ENCODE results near the gene OBI1.

The OBI1 gene

DNA sequence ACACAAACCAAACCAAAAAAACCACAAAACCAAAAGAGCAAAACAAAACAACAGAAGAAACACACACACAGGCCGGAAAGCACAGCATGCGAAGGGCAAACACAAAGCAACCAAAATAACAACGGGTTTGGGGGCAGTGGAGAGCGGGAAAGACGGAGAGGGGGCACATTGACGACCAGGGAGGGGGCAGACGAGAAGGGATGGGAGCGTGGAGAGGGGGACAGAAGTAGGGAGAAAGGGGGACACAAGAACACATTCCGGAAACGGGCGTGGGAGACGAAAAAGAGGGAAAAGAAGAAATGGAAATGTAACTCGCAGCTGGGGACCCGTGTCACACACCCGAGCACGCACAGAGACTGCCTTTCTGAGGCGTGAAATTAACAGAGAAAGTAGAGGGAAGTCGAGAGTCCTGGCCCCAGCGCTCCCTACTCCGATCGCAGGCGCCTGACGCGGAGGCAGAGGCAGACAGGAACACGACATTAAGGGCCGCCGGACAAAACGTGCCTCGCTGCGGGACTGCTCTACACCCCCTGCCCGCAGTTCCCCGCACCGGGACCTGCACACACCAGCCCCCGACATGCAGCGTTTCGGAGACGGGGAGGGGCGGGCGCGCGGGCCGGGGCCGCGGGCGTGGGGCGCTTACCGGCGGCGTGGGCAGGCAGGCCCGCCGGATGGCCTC is 56.3 kb downstream of the OBI1 start:
- no peak for DNase-seq (ENCODE audit: low spot score)

DNA sequence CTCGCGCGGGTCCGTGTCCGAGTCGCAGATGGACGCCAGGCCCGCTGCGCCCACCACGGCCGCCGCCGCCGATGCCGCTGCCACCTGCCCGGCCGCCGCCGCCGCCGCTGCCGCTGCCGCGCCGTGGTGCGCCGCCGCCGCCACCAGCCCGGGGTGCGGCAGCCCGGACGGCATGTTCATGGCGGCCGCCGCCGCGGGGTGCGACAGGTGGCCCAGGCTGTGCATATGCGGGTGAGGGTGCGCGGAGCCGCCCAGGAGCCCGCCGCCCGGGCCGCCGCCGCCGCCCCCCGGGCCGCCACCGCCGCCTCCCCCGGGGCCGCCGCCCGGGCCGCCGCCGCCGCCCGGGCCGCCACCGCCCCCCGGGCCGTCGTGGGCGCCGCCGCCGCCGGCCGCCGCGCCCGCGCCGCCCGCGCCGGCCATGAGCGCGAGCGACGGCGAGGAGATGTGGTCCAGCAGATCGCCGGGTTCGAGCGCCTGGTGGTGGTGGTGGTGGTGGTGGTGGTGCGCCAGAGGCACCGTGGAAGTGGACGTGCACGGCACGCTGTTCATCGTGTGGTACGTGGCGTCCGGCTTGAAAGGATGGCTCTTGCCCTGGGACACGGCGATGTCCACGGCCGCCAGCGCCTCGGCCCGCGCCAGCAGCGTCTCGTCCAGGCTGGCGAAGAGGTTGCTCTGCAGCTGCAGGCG is 56.9 kb downstream of the OBI1 start:
- no peak for DNase-seq (ENCODE audit: low spot score)

DNA sequence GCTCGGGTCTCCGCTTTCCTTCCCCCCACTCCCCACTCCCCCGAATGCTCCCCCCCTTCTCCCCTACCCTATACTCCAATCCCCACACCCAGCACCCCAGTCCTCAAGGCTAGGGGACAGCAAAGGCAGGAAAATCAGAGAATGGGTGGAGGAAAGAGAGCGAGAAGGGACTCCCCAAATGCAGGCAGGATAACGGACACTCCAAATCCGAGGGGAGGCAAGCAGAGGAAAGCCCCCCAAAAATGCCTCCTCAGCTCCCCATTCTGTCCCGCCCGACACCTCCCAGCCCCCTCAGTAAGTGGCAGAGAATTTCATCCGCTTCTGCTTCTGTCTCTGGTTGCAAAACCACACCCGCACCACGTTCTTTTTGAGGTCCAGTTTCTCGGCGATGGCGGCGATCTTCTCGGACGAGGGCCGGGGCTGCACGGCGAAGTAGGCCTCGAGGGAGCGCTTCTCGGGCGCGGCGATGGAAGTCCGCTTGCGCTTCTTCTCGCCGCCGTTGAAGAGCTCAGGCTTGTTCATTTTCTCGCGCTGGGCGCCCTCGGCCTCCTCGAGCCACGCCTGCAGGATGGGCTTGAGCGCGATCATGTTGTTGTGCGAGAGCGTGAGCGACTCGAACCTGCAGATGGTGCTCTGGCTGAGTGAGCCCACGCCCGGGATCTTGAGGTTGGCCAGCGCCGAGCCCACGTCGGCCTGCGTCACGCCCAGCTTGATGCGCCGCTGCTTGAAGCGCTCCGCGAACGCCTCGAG is 57.7 kb downstream of the OBI1 start:
- DNase-seq (ENCODE audit: low spot score) = no peak

DNA sequence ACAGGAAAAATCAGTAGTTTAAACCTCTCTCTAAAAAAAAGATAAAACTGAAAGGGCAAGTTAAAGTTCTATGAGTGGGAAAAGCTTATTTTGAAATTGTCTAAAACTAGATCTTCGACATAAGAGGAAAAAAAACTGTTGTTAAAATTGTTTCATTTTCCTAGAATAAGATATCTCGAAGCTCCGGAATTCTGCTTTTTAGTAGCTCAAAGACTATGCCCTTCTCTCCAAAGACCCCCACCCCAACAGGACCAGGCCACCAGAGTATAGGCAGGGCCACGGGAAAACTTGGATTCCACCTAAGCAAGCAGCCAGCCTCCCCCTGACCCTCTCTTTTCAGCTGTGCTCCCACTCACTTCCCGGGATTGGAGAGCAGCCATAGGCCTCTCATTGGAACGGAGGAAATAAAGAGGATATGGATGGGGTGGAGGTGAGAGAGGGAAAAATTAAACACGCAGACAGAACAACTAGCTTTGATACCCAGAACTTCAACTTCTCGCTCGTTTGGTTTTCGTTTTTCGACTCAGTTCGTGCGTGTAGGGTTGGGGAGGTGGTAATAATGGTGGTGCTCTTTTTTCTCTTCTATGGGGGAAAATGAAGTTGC is 58.6 kb downstream of the OBI1 start:
- no peak for DNase-seq (ENCODE audit: low spot score)

DNA sequence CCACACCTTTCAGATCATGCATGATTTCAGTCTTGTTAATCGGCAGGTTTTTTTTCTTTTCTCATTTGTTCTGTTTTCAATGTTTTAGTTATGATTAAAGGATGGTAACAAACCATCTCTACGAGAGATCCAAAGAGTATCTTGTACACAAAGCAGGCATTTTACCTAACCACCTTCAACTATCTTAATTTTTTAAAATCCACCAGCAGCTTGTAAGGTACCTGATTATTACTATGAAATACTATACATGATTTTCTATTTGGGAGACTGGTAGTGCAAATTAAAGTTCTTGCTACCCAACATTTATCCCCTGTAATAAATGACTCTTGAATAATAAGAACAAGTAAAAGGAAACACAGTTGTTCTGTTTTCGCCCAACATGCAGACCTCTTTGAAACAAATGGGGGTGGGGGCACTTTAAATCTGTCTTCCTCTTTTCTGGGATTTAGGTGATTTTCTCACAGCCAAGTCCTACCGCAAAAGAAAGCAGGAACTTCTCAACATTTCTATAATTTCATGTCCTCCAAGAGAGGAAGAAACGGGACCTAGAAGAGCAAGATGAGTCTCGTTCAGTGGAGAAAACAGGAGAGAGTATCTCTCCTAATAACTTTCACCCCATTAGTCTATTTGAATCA is 59.2 kb downstream of the OBI1 start:
- no peak for DNase-seq (ENCODE audit: low spot score)

DNA sequence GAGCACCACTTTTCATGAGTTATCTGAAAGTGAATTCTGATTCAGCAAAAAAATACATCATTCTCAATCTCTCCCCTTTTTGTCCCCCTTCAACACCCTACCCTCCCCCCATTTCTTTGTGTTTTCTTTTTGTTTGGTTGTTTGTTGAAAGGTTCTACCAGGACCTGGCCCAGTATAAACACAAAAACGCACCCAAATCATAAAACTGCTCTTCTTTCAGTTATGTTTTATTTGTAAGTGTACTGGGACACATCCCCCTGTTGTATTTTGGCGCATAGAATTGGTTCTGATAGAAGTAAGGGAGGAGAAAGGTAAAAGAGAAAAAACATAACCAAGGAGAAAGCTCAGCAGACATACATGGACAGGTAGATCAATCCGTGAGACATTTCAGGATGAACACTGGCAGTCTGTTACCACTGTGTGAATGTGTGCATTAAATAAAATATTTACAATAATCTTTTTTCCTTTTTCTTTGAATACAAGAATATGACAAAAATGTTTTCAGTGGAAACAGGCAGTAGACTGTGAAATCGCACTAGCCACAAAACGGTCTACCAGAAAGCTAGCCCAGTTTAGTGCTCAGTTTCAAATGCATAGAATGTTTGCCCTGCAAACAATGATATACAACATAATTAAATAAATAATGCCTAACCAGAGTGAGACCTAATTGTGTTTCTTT is 59.9 kb downstream of the OBI1 start:
- no peak for DNase-seq (ENCODE audit: low spot score)

DNA sequence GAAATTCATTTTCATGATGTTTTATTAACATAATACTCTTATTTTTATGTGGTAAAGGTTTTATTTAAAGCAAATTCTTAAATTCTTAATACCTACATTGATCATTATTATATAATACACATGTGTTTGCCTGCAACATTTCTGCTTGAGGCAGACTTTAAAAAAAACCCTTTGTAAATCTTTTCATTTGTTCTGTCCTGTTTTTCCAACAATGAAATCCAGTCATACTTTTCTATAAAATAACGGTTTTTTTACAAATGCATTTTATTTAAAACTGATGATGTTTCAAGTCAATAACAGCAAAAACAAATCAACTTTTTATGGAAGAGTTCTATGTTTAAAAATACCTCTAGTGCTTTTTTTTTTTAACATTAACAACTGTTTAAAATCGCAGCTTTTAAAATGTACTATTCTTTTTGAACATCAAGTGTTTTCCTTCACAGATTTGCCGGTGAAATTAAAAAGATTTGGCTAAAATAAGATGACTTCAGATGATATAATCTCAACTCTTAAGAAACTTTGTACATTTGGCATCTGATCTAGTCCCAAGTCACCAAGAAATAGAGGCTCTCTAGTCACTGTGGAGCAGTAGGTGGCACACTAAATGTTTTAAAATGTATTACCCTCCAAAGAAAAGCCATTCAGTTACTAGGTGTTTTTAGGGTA is 60.7 kb downstream of the OBI1 start:
- no peak for DNase-seq (ENCODE audit: low spot score)

DNA sequence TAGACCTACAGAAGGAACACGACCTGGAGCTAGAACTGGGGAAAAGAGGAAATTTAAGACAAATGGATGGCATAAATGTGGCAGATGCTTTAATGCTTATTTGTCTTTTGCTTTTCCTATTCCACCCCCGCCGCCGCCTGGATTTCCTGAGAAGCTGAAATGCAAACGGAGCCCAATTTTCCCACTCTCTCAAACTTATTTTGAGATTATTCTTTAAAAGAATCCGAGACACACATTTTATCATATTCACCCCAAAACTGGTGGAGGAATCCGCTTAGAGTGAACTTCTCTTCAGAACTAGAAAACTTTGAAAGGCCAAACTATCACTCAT is 61.4 kb downstream of the OBI1 start:
- no peak for DNase-seq (ENCODE audit: low spot score)

DNA sequence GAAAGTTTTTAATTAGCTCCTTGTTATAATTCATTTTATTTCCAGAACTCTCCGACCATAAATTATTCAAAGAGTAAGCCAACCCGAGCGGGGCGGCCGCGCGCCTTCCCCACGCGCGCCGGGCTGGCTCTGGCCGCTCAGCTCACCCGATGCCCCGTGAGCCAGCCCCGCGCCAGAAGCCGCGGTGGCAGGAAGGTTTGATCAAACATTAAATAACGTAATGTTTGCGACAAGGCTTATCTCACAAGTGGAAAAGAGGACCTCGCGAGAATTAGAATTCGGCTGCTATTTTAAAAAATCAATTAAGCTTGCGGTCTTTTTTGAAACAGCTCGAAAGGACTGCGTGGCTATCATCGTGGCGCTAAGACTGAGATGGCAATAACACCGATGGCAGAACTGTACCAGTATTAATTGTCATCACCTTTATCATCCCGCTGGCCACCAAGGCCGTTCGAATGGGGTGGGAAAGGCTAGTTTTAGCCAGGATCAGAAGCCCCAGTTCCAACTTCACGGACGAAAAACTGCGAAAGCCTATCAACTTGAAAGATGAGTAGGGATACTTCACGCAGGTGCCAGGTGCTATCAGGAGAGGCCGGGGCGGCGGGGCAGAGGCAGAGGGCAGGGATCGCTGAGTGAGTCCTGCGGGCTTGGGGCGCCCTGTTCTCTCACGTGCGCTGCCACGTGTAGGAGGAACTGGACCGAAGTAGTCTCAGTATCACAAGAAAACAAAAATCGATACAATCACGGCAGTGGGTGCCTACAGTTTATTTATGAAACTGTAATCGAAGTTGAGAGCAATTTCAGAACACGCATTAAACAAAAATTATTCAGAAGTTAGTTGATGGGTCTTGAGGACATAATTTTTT is 62.0 kb downstream of the OBI1 start:
- DNase-seq (ENCODE audit: low spot score) = no peak

DNA sequence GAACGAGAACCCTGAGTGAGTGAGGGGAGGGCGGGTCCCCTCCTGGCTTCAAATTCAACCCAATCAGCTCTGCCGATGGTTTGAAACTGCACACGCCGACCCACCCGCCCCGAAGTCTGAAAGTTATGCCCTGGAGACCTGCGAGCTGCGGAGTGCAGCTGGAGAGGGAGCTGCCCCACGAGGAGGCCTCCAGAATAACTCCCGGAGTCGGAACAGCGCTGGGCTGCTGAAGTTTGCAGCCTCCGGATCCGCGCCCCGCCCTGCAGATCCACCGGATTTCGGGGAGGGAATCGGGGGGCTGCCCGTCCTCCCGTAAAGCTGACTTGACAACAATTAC is 62.6 kb downstream of the OBI1 start:
- no peak for DNase-seq (ENCODE audit: low spot score)

DNA sequence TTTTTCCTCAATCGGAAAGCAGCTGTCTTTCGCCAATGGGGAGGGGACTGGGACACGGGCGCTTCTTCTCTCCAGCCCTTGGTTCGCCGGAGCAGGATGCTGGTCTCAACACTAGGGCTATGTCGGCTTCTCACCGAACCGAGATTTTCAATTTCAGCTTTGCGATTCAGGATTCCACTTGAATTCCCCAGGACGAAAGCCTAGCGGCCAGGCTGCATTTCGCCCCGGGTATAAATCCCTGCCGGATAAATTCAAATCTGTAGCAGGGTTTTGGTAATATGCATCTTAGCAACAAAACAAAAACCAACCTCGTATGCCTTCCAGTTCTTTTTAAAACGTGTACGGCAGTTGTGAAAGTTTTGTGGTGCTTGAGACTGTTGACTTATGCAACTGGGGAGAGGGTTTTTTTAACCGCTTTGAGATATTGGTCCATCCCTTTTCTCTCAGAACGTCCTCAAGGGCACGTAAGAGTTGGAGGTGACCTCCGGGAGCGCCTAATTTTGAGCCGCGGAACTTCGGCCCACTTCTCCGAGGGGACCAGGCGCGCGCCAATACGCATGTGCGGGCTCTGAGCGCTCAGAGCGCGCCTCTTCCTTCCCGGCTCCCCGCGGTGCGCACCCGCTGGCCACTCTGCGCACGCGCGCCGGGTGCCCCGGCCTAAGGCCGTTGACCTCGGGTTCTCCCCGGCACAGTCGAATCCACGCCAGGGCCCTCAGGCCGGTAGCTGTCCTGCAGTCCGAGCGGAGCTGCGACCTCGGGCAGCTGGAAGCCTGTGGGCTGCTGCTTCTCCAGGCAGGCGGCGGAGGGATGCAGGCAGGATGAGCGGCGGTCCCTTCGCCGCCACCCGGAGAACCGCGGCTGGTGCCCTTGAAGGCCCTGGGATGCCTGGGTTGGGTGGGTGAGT is 63.2 kb downstream of the OBI1 start:
- DNase-seq (ENCODE audit: low spot score) = no peak

DNA sequence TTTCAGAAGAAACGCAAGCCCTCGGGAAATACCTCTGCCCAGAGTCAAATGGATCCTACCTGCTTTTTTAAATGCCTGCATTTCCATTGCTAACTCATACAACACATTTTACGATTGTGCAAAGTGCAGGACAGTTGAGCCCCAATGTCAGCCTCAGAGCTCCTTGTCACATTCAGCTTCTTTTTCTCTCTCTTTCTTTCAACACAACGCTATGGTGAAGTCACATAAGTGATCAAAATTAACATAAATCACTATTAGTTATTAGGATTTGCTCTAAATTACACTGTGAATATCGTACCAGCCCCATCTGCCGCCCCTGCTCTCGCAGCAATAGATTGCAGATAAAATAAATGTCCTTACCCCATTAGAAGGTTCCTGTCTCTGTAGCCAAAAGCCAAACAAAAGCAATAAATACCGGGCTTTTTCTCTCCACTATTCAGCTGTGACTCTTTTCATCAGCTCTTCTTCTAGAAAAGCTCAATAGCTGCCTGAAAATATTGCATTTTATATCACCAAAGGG is 64.4 kb downstream of the OBI1 start:
- no peak for DNase-seq (ENCODE audit: low spot score)

DNA sequence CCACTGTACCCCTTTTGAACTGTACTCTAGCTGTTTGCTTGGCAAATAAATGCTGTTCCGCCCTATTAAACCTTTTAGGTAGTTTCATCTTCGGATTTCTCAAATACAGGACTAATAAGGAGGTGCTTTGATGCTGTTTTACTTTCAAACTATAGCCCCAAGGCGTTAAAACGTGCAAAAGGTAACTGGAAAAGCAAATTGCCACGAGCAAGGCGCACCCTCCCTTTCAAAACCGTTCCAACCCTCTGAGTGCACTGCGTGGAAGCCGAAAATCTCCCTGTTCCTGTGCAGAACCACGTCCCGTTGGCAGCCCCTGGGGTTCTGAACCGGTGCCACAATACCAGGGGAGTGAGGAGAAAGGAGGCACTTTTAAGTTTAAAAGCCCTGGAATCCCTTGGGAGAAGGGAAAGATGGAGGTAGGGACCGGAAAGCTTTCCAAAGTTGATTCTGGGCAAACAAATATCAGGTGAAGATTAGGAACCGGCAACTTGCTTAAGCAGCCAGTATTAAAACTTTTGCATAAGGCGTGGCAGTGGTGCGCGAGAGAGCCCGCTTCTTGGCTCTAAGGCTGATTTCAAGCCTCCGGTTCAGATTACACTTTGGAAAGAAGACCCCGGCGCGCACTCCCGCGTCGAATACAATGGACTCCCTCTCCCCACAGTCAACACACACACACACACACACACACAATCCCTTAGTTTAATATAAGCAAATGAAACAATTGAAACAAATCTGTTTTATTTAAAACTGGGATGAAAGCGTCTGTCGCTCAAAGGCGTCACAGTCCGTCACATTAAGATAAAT is 65.1 kb downstream of the OBI1 start:
- no peak for DNase-seq (ENCODE audit: low spot score)

DNA sequence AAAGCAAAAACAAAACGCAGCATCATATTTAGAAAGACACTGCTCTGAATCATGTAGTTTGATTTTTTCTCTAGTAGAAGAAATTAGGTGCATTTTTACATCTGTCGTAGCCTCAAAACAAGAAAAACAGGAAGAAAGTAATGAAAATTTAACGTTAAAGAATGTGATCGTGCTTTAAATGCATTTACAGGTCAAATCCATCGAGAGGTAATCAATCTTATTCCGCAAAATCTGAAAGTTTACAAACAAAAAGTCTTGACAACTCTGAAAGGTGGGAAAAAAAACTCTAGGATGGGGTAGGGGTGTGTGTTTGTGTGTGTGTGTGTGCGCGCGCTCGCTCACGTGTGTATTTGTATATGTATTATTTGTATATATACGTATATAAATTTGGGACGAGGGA is 65.8 kb downstream of the OBI1 start:
- DNase-seq (ENCODE audit: low spot score) = no peak

DNA sequence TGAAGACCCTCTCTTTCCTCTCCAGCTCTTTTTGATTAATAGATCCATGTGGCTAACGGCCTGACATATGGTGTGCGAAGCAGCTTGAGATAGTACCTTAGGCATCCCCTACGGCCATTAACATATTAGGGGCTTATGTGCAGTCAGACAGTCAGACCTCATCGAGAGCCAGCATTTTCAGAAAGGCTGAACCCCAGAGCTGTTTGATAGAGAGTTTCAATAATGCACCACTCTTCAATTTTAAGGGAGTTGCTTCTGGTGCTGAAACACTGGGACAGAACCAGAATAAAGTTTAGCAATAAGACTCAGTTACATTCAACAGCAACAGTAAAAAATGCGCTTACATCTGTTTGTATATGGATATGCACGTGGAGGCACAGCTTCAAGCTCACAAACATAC is 66.4 kb downstream of the OBI1 start:
- no peak for DNase-seq (ENCODE audit: low spot score)

DNA sequence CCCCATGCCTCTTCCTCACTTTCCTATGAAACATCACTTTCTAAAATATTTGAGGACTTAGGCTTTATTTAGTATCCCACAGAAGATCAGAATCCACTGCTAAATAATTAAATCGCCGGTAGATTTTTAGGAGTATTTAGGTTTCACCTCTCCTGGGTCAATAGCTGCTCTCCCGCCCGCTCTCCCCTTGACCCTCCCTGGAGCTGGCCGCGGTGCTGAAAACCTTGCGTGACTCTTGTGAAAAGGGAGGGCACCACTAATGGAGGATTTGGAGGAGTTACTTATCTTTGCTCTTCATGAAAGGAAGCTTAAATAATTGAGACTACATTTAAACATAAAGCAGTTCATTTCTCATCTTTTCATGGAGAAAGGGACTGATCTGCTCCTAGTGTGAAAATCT is 69.7 kb downstream of the OBI1 start:
- DNase-seq (ENCODE audit: low spot score) = peak; percentile 25

DNA sequence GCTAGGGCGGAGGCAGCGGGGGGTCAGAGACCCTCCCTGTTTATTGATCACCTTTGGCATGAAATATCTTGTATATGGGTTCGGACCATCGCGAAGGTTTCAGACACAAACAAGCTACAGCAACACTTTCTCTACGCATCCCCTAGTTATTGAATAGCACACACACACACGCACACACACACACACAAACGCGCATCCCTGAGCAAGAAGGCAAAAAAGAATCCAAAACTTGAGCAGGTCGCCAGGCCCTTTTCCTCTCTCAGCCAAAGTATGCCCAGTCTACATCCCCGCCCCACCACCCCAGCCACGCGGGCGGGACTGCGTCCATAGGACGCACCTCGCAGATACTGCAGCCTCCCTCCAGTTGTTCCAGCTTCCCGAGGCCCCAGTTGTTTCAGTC is 71.6 kb downstream of the OBI1 start:
- DNase-seq (ENCODE audit: low spot score) = no peak

DNA sequence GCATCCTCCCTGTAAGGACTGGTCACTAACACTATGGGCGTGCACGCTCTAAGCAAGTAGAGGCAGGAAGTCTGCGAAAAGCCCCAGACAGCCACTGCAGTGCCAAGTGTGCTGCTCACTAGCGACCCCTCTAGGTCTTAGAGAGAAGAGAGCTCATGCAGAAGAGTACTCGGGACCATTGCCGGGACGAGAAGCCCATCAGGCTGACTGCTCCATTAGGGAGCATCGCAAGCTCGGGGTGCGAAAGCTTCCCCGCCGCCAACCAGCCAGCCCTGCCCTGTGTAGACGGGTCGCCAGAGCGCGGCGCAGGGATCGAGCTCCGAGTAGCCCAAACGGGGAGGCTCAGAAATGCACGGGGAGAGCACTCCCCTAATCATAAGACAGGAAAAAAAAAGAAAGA is 72.2 kb downstream of the OBI1 start:
- no peak for DNase-seq (ENCODE audit: low spot score)
